ENCODE data around the gene PADI4.
A peak's percentile ranks its signal among the peaks of the same experiment; 100 is the strongest.

PADI4 gene

GRCh38 chr1:17346046-17346789 lies 38.2 kb downstream of the PADI4 start:
- H3K4me3 ChIP-seq (replicated peaks; ENCODE audit: low read depth, low read length) = no peak overlapping the region
- H3K36me3 ChIP-seq (ENCODE audit: control insufficient read depth, insufficient read depth, low read length) = no peaks in the 10 kb centered on the region
- TF ChIP-seq CTCF (IDR thresholded peaks at IDR 0.05; ENCODE audit: insufficient read depth, low read length, poor library complexity, severe bottlenecking) = no peak
- H3K27me3 ChIP-seq (replicated peaks; ENCODE audit: control insufficient read depth, insufficient read depth, low read length) = no peaks in the 10 kb centered on the region; the same call in 1 of the 2 replicates
- no peak for DNase-seq (ENCODE audit: extremely low read depth, insufficient read length)

GRCh38 chr1:17347769-17348592 lies 40.0 kb downstream of the PADI4 start:
- no peak for TF ChIP-seq CTCF (IDR thresholded peaks at IDR 0.05; ENCODE audit: insufficient read depth, low read length, poor library complexity, severe bottlenecking)
- no peak for DNase-seq (ENCODE audit: extremely low read depth, insufficient read length)
- Histone ChIP-seq H3K4me3 (replicated peaks; ENCODE audit: low read depth, low read length) (no peak overlapping the region), H3K27me3 (replicated peaks; ENCODE audit: control insufficient read depth, insufficient read depth, low read length) (no peaks in the 10 kb centered on the region), H3K36me3 (ENCODE audit: control insufficient read depth, insufficient read depth, low read length) (no peaks in the 10 kb centered on the region)

- Histone ChIP-seq H3K27me3 (replicated peaks; ENCODE audit: control insufficient read depth, insufficient read depth, low read length) (no peaks in the 10 kb centered on the region), H3K36me3 (ENCODE audit: control insufficient read depth, insufficient read depth, low read length) (no peaks in the 10 kb centered on the region)
These were observed 40.7 kb downstream of the PADI4 start for GRCh38 chr1:17348593-17349234.

GRCh38 chr1:17350083-17350482 lies 42.1 kb downstream of the PADI4 start:
- Histone ChIP-seq H3K27me3 (replicated peaks; ENCODE audit: control insufficient read depth, insufficient read depth, low read length) (no peaks in the 10 kb centered on the region), H3K4me3 (replicated peaks; ENCODE audit: low read depth, low read length) (no peak overlapping the region), H3K36me3 (ENCODE audit: control insufficient read depth, insufficient read depth, low read length) (no peaks in the 10 kb centered on the region)
- DNase-seq (ENCODE audit: extremely low read depth, insufficient read length) = no peak
- TF ChIP-seq CTCF (IDR thresholded peaks at IDR 0.05; ENCODE audit: insufficient read depth, low read length, poor library complexity, severe bottlenecking) = no peak

More at GRCh38 chr1:17348593-17349234, 40.7 kb downstream of the PADI4 start:
- peak; percentile 48 for DNase-seq (ENCODE audit: extremely low read depth, insufficient read length)
- no peak overlapping the region for H3K4me3 ChIP-seq (replicated peaks; ENCODE audit: low read depth, low read length)
- no peak for TF ChIP-seq CTCF (IDR thresholded peaks at IDR 0.05; ENCODE audit: insufficient read depth, low read length, poor library complexity, severe bottlenecking)

GRCh38 chr1:17350928-17351446 lies 43.0 kb downstream of the PADI4 start:
- no peaks in the 10 kb centered on the region for H3K36me3 ChIP-seq (ENCODE audit: control insufficient read depth, insufficient read depth, low read length)
- no peak for TF ChIP-seq CTCF (IDR thresholded peaks at IDR 0.05; ENCODE audit: insufficient read depth, low read length, poor library complexity, severe bottlenecking)
- no peaks in the 10 kb centered on the region; the same call in 1 of the 2 replicates for H3K27me3 ChIP-seq (replicated peaks; ENCODE audit: control insufficient read depth, insufficient read depth, low read length)
- H3K4me3 ChIP-seq (replicated peaks; ENCODE audit: low read depth, low read length) = no peak overlapping the region
- DNase-seq (ENCODE audit: extremely low read depth, insufficient read length) = no peak

Data from GM06990 (cell line).